Lung (tissue), 12 donors: ENCODE results near the gene MOB3C. TPM values are rescaled to one million over a fixed set of nuclear protein-coding genes. Genes with fewer than 3 reads are reported as not detected.

Source experiments
- ATAC-seq: fragments of 200-7000 bp; cut with Tn5 transposase; one replicate; pipeline ENCODE4 v1.9.1; 2020; ENCODE audit warnings: moderate number of reproducible peaks; ENCODE audit not compliant: insufficient read depth, low FRiP score
- DNase-seq, 3 donors: peaks; one replicate each; pipeline ENCODE4 v3.0.0-alpha.2; 2013 to 2017
- H3K27ac ChIP-seq, 2 donors: one replicate each; pipeline ENCODE4 v1.5.1; 2013; ENCODE audit warnings: mild to moderate bottlenecking in 2 of 2, moderate library complexity in 2 of 2, control low read depth in 1 of 2, inconsistent platforms in 1 of 2, low read depth in 1 of 2, low read length in 1 of 2
- H3K27me3 ChIP-seq, 3 donors: one replicate each; pipeline ENCODE4 v1.5.1; 2013; ENCODE audit warnings: low read length in 2 of 3; ENCODE audit not compliant: control insufficient read depth in 3 of 3, insufficient read depth in 3 of 3
- H3K36me3 ChIP-seq, 4 donors: one replicate each; pipeline ENCODE4 v1.5.1; 2013; ENCODE audit warnings: low read length in 4 of 4, mild to moderate bottlenecking in 1 of 4, moderate library complexity in 1 of 4; ENCODE audit not compliant: control insufficient read depth in 4 of 4, insufficient read depth in 4 of 4
- H3K4me1 ChIP-seq, 5 donors: one replicate each; pipeline ENCODE4 v1.5.1; 2013; ENCODE audit warnings: low read length in 5 of 5, mild to moderate bottlenecking in 2 of 5, moderate library complexity in 1 of 5; ENCODE audit not compliant: control insufficient read depth in 5 of 5, insufficient read depth in 5 of 5
- H3K4me3 ChIP-seq: one replicate; pipeline ENCODE4 v1.5.1; 2013; ENCODE audit warnings: mild to moderate bottlenecking, control low read depth, moderate library complexity
- H3K9ac ChIP-seq, 2 donors: one replicate each; pipeline ENCODE4 v1.5.1; 2013; ENCODE audit warnings: low read length in 2 of 2, control low read depth in 1 of 2; ENCODE audit not compliant: insufficient read depth in 1 of 2
- H3K9me3 ChIP-seq, 4 donors: one replicate each; pipeline ENCODE4 v1.5.1; 2013; ENCODE audit warnings: low read length in 3 of 4, mild to moderate bottlenecking in 1 of 4, moderate library complexity in 1 of 4; ENCODE audit not compliant: control insufficient read depth in 4 of 4, insufficient read depth in 3 of 4
- WGBS, 2 donors: extraction: QIAGEN DNeasy Blood & Tissue Kit; methylation state at CpG; one replicate each; pipeline ENCODE4 v1.1.7; 2013; 5-methylcytosine and 5-hydroxymethylcytosine counted together
- polyA plus RNA-seq, 2 donors: library from polyadenylated mRNA; stranded (reverse); fragments of 200-250 nt; gene quantifications; one replicate each; pipeline ENCODE4 v1.2.1, GENCODE V29; 2013
- total RNA-seq, 2 donors: library from RNA; depleted of rRNA in 1 of 2; stranded (reverse); fragments of >200 nt in 1 of 2; gene quantifications; one replicate each; pipeline ENCODE4 v1.2.1, GENCODE V29; 2014 to 2021
- TF ChIP-seq, protein P1 (sequence below): IDR thresholded peaks from 2 replicates; pipeline ENCODE4 v1.5.1; 2012; ENCODE audit warnings: mild to moderate bottlenecking; ENCODE audit errors: control extremely low read depth, extremely low read depth
- donor health status: control.
- donor health status: control.
- donor health status: Bipolar disorder and iron deficiency.
- donor health status: healthy.
- donor health status: DM: yes; HTN: yes; CAD: no.

Gene MOB3C
- total and polyA plus RNA-seq, 4 donors: 10.6 to 28.7 (median 16.5) TPM

DNA sequence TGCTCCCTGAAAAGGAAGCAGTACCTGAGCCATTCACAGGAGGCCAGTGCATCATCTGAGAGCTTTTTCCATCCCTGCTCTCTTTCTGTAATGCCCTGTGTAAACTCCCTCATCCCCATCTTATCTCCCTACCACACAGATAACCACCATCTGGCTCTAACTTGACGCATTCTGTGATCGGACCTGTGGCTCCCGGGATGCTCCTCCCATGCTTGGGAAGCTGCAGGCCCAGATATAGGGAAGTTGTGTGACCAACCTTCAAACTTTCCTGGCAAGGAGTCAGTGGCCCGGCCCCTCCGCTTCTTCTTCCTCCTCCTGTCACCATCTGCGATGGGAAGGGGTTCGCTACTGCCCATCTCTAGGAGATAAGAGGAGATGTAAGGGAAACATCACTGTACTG is 33.6 kb downstream of the MOB3C start:
- H3K9me3 ChIP-seq: no peaks in the 10 kb centered on the region
- WGBS, 2 donors: 37 to 71% methylated on average over 7 of the region's 7 CpGs
- no peak overlapping the region for H3K27ac ChIP-seq
- H3K36me3 ChIP-seq: peaks cover 8 to 35% (median 13%) of the 10 kb centered on the region in 4 donors
- ATAC-seq: no peak
- TF ChIP-seq, protein P1, sequence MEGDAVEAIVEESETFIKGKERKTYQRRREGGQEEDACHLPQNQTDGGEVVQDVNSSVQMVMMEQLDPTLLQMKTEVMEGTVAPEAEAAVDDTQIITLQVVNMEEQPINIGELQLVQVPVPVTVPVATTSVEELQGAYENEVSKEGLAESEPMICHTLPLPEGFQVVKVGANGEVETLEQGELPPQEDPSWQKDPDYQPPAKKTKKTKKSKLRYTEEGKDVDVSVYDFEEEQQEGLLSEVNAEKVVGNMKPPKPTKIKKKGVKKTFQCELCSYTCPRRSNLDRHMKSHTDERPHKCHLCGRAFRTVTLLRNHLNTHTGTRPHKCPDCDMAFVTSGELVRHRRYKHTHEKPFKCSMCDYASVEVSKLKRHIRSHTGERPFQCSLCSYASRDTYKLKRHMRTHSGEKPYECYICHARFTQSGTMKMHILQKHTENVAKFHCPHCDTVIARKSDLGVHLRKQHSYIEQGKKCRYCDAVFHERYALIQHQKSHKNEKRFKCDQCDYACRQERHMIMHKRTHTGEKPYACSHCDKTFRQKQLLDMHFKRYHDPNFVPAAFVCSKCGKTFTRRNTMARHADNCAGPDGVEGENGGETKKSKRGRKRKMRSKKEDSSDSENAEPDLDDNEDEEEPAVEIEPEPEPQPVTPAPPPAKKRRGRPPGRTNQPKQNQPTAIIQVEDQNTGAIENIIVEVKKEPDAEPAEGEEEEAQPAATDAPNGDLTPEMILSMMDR: no peak
- peaks cover 0 to 2% (median 0%) of the 10 kb centered on the region in 5 donors for H3K4me1 ChIP-seq
- no peaks in the 10 kb centered on the region for H3K27me3 ChIP-seq
- no peak overlapping the region for H3K4me3 ChIP-seq
- H3K9ac ChIP-seq: no peak overlapping the region
- no peak for DNase-seq

DNA sequence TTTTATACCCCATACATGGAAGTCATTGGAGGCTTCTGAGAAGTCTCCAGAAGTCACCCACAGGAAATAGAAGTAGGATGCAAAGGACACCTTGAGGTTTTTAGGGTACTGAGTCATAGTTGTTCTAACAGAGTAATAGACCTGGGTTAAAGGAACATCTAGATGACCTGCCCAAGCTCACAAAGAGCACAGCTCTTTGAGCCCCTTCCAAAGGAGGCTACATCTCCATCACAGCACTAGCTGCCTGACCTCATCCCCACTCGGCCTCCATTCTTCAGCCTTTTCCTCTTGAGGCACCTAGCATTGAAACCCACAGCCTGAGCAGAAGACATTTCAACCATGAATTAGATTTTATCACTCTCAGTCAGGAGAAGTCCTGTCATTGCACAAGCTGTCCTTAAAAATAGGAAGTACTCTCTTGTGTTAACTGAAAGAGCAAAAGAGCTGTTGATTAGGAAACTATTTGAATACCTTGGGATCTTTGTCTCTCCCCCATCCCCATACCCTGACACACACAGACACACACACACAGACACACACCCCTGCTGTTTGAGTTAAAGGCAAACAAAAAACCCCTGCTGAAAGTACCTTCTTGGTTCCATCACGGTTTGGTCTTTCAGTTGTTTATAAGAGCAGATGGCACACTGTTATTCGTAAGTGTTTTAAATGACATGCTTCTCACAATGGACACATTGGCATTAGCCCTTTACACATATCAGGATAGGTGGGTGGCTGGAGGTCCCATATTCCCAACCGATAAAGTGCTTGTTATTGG is 34.7 kb downstream of the MOB3C start:
- Histone ChIP-seq H3K27me3 (no peaks in the 10 kb centered on the region), H3K27ac (no peak overlapping the region), H3K36me3 (peaks cover 8 to 32% (median 13%) of the 10 kb centered on the region in 4 donors), H3K9me3 (no peaks in the 10 kb centered on the region), H3K4me1 (peaks cover 0 to 2% (median 0%) of the 10 kb centered on the region in 5 donors), H3K9ac (no peak overlapping the region), H3K4me3 (no peak overlapping the region)
- DNase-seq (no peak), ATAC-seq (peak; percentile 32)
- TF ChIP-seq, protein P1: no peak
- WGBS, 2 donors: 56 to 69% methylated on average over 4 of the region's 4 CpGs

DNA sequence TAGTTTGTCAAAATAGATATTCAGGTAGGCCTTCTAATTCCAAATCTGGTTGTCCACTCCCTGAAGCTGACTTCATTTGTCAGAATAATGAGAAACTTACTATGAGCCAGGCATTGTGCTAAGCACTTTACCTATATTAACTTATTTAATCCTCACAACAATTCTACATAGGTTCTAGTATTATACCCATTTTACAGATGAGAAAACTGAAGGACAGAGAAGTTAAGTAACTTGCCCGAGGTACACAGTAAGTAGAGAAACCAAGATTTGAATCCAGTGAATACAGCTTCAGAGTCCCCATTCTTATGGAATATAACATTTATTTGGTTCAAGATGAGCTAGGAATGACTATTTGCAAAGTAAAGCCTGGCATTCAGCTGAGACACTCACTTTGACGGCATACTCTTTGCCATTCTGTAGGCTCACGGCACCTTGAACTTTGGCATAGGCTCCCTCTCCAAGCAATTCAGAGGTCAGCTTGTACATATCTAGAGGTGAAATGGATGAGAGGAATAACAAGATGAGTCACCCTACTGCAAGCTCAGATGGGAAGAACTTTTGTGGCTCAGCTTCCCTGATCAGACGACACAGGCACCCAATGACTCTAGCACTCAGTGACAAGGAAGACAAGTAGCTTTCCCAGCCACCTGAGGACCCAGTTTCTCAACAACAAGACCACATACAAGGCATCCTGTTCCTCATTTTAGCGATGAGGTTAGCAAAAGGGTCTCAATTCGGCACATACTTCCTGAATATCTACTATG is 36.3 kb downstream of the MOB3C start:
- ATAC-seq: no peak
- Histone ChIP-seq H3K9me3 (no peaks in the 10 kb centered on the region), H3K27ac (no peak overlapping the region), H3K4me3 (no peak overlapping the region), H3K36me3 (peaks cover 4 to 35% (median 11%) of the 10 kb centered on the region in 4 donors), H3K27me3 (no peaks in the 10 kb centered on the region), H3K4me1 (peaks cover 0 to under 1% (median 0%) of the 10 kb centered on the region in 5 donors), H3K9ac (no peak overlapping the region)
- TF ChIP-seq, protein P1: no peak
- DNase-seq: no peak
- WGBS, 2 donors: 54 to 80% methylated on average over 6 of the region's 6 CpGs
